ENCODE measurements around the gene RBM48.

DNA sequence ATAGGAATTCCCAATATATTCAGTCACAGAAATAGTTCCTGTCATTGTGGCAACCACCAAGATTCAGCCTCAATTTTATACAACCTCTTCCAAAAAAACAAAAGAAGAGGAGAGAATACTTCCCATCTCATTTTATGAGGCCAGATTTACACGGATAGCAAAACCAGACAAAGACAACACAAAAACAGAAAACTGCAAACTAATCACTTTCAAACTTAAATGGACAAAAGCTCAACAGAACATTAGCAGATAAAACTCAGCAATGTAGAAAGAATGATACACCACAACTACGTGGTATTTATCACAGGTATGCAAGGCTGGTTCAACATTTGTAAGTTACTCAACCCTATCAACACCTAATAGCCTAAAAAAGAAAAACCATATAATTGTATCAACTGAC, 22.2 kb upstream of the RBM48 start:
- TF ChIP-seq RAD21 (IDR thresholded peaks at IDR 0.05; ENCODE audit: low read depth): no peak
- no peak for TF ChIP-seq POLR2AphosphoS5 (IDR thresholded peaks at IDR 0.05; ENCODE audit: low read depth, low read length)
- no peak for TF ChIP-seq CTCF (IDR thresholded peaks at IDR 0.05 in 2 of 3, conservative IDR thresholded peaks at IDR 0.05 in 1 of 3; ENCODE audit: borderline replicate concordance in 1 of 3, insufficient read depth in 1 of 3, low read depth in 2 of 3, low read length in 2 of 3)
- TF ChIP-seq SIN3A (IDR thresholded peaks at IDR 0.05; ENCODE audit: low read depth): no peak
- no peak for TF ChIP-seq EZH2 (IDR thresholded peaks at IDR 0.05)
- TF ChIP-seq, protein P1, sequence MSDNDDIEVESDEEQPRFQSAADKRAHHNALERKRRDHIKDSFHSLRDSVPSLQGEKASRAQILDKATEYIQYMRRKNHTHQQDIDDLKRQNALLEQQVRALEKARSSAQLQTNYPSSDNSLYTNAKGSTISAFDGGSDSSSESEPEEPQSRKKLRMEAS (IDR thresholded peaks at IDR 0.05): no peak
- no peak for TF ChIP-seq EZH2phosphoT487 (IDR thresholded peaks at IDR 0.05; ENCODE audit: borderline replicate concordance)

Measured in HCT116 (cell line).